ENCODE data around the gene FXYD7. TPM values are rescaled to one million over a fixed set of nuclear protein-coding genes. Genes with fewer than 3 reads are reported as not detected.
A peak's percentile ranks its signal among the peaks of the same experiment; 100 is the strongest.

Gene FXYD7
- total RNA-seq, 2 donors from 2014 or later, result 0.40 to 1.4 TPM

GRCh38 chr19:35155441-35155840 lies 12.4 kb downstream of the FXYD7 start:
- ATAC-seq (replicated peaks), result peak; percentile 57
- peaks cover 30% of the 10 kb centered on the region for H3K4me1 Mint-ChIP-seq
- peak overlapping the region; percentile 97 for H3K4me3 Mint-ChIP-seq
- H3K36me3 Mint-ChIP-seq (ENCODE audit: low read depth), result peaks cover 60% of the 10 kb centered on the region
- H3K27ac Mint-ChIP-seq, result peak overlapping the region; percentile 99
- no peaks in the 10 kb centered on the region for H3K9me3 Mint-ChIP-seq
- no peaks in the 10 kb centered on the region for H3K27me3 Mint-ChIP-seq

GRCh38 chr19:35155981-35156672 lies 13.1 kb downstream of the FXYD7 start:
- ATAC-seq (replicated peaks), result no peak
- Mint-ChIP-seq H3K27me3 (no peaks in the 10 kb centered on the region), H3K4me3 (peak overlapping the region; percentile 97), H3K36me3 (ENCODE audit: low read depth) (peaks cover 67% of the 10 kb centered on the region), H3K27ac (peak overlapping the region; percentile 99), H3K9me3 (no peaks in the 10 kb centered on the region), H3K4me1 (peaks cover 29% of the 10 kb centered on the region)

- no peak for ATAC-seq (replicated peaks)
- no peaks in the 10 kb centered on the region for H3K9me3 Mint-ChIP-seq
- H3K4me1 Mint-ChIP-seq, result peaks cover 29% of the 10 kb centered on the region
- peak overlapping the region; percentile 97 for H3K4me3 Mint-ChIP-seq
- no peaks in the 10 kb centered on the region for H3K27me3 Mint-ChIP-seq
- H3K36me3 Mint-ChIP-seq (ENCODE audit: low read depth), result peaks cover 72% of the 10 kb centered on the region
- peak overlapping the region; percentile 99 for H3K27ac Mint-ChIP-seq
These were observed 13.6 kb downstream of the FXYD7 start for GRCh38 chr19:35156673-35157014.

- Mint-ChIP-seq H3K4me3 (peak overlapping the region; percentile 97), H3K36me3 (ENCODE audit: low read depth) (peaks cover 80% of the 10 kb centered on the region), H3K27me3 (no peaks in the 10 kb centered on the region), H3K9me3 (no peaks in the 10 kb centered on the region), H3K27ac (peak overlapping the region; percentile 79), H3K4me1 (peaks cover 26% of the 10 kb centered on the region)
- ATAC-seq (replicated peaks), result no peak
These were observed 14.4 kb downstream of the FXYD7 start for GRCh38 chr19:35157431-35157830.

GRCh38 chr19:35159606-35160005 lies 16.6 kb downstream of the FXYD7 start:
- peaks cover 100% of the 10 kb centered on the region for H3K36me3 Mint-ChIP-seq (ENCODE audit: low read depth)
- no peak for ATAC-seq (replicated peaks)
- H3K27me3 Mint-ChIP-seq, result no peaks in the 10 kb centered on the region
- H3K27ac Mint-ChIP-seq, result no peak overlapping the region
- peaks cover 24% of the 10 kb centered on the region for H3K4me1 Mint-ChIP-seq
- no peaks in the 10 kb centered on the region for H3K9me3 Mint-ChIP-seq
- H3K4me3 Mint-ChIP-seq, result peak overlapping the region; percentile 97

- Mint-ChIP-seq H3K9me3 (no peaks in the 10 kb centered on the region), H3K36me3 (ENCODE audit: low read depth) (peaks cover 100% of the 10 kb centered on the region), H3K27ac (no peak overlapping the region), H3K4me3 (no peak overlapping the region), H3K27me3 (no peaks in the 10 kb centered on the region), H3K4me1 (peaks cover 29% of the 10 kb centered on the region)
- ATAC-seq (replicated peaks), result no peak
These were observed 17.8 kb downstream of the FXYD7 start for GRCh38 chr19:35160629-35161433.

- H3K27me3 Mint-ChIP-seq, result no peaks in the 10 kb centered on the region
- peaks cover 2% of the 10 kb centered on the region for H3K9me3 Mint-ChIP-seq
- peaks cover 28% of the 10 kb centered on the region for H3K4me1 Mint-ChIP-seq
- H3K4me3 Mint-ChIP-seq, result no peak overlapping the region
- H3K27ac Mint-ChIP-seq, result no peak overlapping the region
- H3K36me3 Mint-ChIP-seq (ENCODE audit: low read depth), result peaks cover 100% of the 10 kb centered on the region
- ATAC-seq (replicated peaks), result peak; percentile 43
These were observed 18.3 kb downstream of the FXYD7 start for GRCh38 chr19:35161434-35161743.

GRCh38 chr19:35162471-35163326 lies 19.6 kb downstream of the FXYD7 start:
- Mint-ChIP-seq H3K4me3 (peak overlapping the region; percentile 20), H3K9me3 (peaks cover 4% of the 10 kb centered on the region), H3K27me3 (no peaks in the 10 kb centered on the region), H3K4me1 (peaks cover 32% of the 10 kb centered on the region), H3K36me3 (ENCODE audit: low read depth) (peaks cover 100% of the 10 kb centered on the region), H3K27ac (peak overlapping the region; percentile 11)
- ATAC-seq (replicated peaks), result no peak

GRCh38 chr19:35164418-35164817 lies 21.4 kb downstream of the FXYD7 start:
- peak; percentile 22 for ATAC-seq (replicated peaks)
- Mint-ChIP-seq H3K4me1 (peaks cover 34% of the 10 kb centered on the region), H3K4me3 (peak overlapping the region; percentile 28), H3K9me3 (peaks cover 4% of the 10 kb centered on the region), H3K27ac (peak overlapping the region; percentile 58), H3K27me3 (no peaks in the 10 kb centered on the region), H3K36me3 (ENCODE audit: low read depth) (peaks cover 100% of the 10 kb centered on the region)

- Mint-ChIP-seq H3K9me3 (peaks cover 4% of the 10 kb centered on the region), H3K36me3 (ENCODE audit: low read depth) (peaks cover 100% of the 10 kb centered on the region), H3K4me1 (peaks cover 32% of the 10 kb centered on the region), H3K27ac (peak overlapping the region; percentile 85), H3K4me3 (peak overlapping the region; percentile 34), H3K27me3 (no peaks in the 10 kb centered on the region)
- no peak for ATAC-seq (replicated peaks)
These were observed 22.4 kb downstream of the FXYD7 start for GRCh38 chr19:35165200-35166058.

- Mint-ChIP-seq H3K4me3 (peak overlapping the region; percentile 50), H3K4me1 (peaks cover 30% of the 10 kb centered on the region)
These were observed 23.3 kb downstream of the FXYD7 start for GRCh38 chr19:35166100-35167063.

GRCh38 chr19:35167251-35168119 lies 24.4 kb downstream of the FXYD7 start:
- no peak for ATAC-seq (replicated peaks)

More at GRCh38 chr19:35166100-35167063, 23.3 kb downstream of the FXYD7 start:
- Mint-ChIP-seq H3K36me3 (ENCODE audit: low read depth) (peaks cover 100% of the 10 kb centered on the region), H3K9me3 (peaks cover 4% of the 10 kb centered on the region), H3K27me3 (no peaks in the 10 kb centered on the region), H3K27ac (peak overlapping the region; percentile 85)
- no peak for ATAC-seq (replicated peaks)

More at GRCh38 chr19:35167251-35168119, 24.4 kb downstream of the FXYD7 start:
- peaks cover 4% of the 10 kb centered on the region for H3K9me3 Mint-ChIP-seq
- peak overlapping the region; percentile 50 for H3K4me3 Mint-ChIP-seq
- peaks cover 100% of the 10 kb centered on the region for H3K36me3 Mint-ChIP-seq (ENCODE audit: low read depth)
- peak overlapping the region; percentile 85 for H3K27ac Mint-ChIP-seq
- H3K27me3 Mint-ChIP-seq, result no peaks in the 10 kb centered on the region
- peaks cover 30% of the 10 kb centered on the region for H3K4me1 Mint-ChIP-seq
